Smooth muscle cell of the pulmonary artery (primary cell): ENCODE results near the gene CRAMP1. TPM values are rescaled to one million over a fixed set of nuclear protein-coding genes. Genes with fewer than 3 reads are reported as not detected.

Source experiments
- total RNA-seq: library from RNA; depleted of rRNA; stranded (reverse); fragments of >200 nt; gene quantifications from 2 replicates; pipeline ENCODE4 v1.2.3, GENCODE V29; 2014

CRAMP1 gene, protein sequence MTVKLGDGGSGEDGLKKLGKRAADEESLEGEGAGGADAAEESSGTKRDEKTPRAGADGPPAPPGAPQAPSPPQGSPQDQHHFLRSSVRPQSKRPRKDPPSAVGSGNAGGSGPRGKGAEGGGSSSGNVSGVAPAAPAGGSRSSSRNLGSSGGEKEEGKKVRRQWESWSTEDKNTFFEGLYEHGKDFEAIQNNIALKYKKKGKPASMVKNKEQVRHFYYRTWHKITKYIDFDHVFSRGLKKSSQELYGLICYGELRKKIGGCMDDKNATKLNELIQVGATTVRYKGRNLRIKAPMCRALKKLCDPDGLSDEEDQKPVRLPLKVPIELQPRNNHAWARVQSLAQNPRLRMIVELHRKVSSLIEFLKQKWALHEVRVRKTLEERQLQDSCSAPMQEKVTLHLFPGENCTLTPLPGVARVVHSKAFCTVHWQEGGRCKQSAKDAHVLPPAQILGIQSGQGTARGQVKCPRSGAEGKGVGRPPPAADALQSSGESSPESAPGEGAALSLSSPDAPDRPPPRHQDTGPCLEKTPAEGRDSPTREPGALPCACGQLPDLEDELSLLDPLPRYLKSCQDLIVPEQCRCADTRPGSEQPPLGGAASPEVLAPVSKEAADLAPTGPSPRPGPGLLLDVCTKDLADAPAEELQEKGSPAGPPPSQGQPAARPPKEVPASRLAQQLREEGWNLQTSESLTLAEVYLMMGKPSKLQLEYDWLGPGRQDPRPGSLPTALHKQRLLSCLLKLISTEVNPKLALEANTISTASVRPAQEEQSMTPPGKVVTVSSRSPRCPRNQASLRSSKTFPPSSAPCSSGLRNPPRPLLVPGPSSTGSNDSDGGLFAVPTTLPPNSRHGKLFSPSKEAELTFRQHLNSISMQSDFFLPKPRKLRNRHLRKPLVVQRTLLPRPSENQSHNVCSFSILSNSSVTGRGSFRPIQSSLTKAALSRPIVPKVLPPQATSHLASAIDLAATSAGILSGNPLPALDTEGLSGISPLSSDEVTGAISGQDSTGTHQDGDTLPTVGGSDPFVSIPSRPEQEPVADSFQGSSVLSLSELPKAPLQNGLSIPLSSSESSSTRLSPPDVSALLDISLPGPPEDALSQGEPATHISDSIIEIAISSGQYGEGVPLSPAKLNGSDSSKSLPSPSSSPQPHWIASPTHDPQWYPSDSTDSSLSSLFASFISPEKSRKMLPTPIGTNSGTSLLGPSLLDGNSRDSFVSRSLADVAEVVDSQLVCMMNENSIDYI (N-terminal part only)
- total RNA-seq = 8.7 and 10.2 TPM in 2 replicates

DNA sequence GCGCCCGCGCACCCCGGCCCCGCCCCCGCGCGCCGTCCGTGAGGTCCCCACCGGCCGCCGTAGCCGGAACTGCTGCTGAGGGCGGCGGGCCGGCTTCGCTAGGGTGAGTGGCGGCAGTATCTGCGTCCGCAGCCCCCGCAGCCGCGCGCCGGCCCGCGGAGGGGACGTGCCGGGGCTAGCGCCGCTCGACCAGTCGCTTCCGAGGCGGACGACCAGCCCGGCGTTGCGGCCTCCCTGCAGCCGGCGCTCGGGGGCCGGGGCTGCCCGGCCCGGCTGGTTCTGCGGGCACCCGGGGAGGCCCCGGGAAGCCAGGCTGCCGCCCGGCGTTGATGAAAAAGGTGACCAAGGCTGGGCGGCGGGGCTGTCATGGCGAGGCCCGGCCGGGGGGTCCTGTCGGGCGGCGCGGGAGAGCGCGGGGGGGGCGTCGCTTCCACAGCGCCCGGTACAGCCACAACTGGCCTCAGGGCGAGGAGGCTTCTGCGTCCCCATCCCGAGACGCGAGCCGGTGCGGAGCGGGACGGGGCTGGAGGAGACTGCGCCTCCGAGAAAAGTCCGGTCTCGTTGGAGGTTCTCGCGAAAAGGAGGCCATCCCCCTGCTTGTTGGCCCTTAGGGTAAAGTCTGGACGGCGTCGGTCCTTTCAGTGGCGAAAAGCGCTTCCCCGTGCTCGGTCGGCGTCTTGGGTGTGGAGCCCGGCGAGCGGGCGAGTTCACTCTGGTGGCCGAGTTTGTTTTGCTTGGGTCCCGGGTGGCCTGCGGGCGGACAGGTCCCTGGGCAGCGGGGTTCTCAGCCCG lies at the start of gene CRAMP1:
TSS of gene CRAMP1 (plus strand) at position 41 of the 792 bp plus-strand sequence. CDS start 2,280 bp downstream, outside the sequence.

DNA sequence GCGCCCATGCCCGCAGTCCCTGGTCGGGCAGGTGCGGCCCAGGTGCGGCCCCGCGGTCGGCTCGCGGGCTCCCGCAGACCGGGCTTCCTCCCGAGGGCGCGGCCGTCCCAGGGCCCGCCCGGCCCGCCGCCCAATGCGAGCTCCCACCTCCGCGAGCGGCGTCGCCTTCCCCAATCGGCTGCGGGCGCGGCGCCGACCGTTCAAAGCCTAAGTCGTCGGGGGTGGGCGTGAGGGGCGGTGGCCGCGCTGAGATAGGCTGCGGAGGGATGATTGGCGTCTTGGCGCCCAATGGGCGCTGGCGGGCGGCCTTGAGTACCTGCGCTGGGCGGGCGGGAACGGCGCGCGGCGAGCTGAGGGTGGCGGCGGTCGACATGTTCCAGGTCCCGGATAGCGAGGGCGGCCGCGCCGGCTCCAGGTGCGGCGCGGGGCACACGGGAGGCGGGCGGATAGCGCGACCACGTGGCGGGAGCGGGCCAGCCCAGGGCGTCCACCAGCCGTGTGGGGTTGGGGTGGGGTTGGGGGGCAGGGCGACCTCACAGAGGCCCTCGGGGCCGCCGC lies 65.9 kb downstream of the CRAMP1 start, which contains the start of gene JPT2:
TSS of gene JPT2 (plus strand) at position 338 of the 558 bp plus-strand sequence. CDS start at position 372, 34 bp downstream.

DNA sequence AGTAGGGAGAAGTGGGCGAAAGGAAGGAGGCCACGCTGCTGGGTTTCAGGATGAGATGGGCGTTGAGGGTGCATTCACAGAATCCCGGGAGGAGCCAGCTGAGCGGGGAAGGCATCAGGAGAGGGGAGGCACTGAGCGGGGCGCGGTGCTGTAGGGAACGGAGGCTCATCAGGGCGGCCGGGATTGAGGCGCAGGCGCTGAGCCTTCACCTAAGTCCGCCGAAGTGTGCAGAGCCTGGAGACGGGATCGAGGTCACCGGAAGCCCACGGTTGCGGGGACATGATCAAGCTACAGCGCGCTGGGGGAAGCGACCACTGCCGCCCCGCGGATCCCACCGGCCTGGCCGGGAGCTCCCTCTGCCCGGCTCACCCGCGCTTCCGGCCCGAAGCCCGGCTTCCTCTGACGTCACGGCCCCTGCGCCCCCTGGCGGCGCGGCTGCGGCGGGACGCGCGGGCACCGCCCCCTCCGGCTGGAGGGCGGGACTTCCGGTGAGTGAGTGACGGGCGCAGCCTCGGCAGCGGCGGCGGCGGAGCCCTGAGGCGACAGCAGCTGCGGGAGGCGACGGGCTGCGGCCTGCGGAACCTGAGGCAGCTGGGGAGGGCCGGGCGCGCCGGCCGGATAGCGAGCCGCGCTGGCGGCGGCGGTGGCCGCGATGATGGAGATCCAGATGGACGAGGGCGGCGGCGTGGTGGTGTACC lies 93.7 kb downstream of the CRAMP1 start, which contains the start of gene MAPK8IP3:
TSS of gene MAPK8IP3 (plus strand) at position 508 of the 698 bp plus-strand sequence. CDS start at position 653, 145 bp downstream.

Other genes starting within 250 kb of the CRAMP1 start
- 12.4 and 16.8 TPM in 2 replicates for gene UNKL, start 197.7 kb upstream of the CRAMP1 start, total RNA-seq
- gene UQCC4, start 191.6 kb upstream of the CRAMP1 start, total RNA-seq = 11.3 and 13.0 TPM in 2 replicates
- gene PERCC1, start 181.3 kb upstream of the CRAMP1 start, total RNA-seq = not detected in 2 replicates
- 0.33 and 0.96 TPM in 2 replicates for gene CCDC154, start 167.8 kb upstream of the CRAMP1 start, total RNA-seq
- 106 and 148 TPM in 2 replicates for gene CLCN7, start 137.3 kb upstream of the CRAMP1 start, total RNA-seq
- 0.20 TPM in 1 of 2 replicates, not detected in the other for gene PTX4, start 123.4 kb upstream of the CRAMP1 start, total RNA-seq
- gene TELO2, start 119.0 kb upstream of the CRAMP1 start, total RNA-seq = 12.9 and 18.1 TPM in 2 replicates
- gene TMEM204, start 78.7 kb upstream of the CRAMP1 start, total RNA-seq = 18.9 and 20.5 TPM in 2 replicates
- 40.2 and 47.0 TPM in 2 replicates for gene IFT140, start 288 bp upstream of the CRAMP1 start, total RNA-seq
- gene JPT2, start 65.9 kb downstream of the CRAMP1 start, total RNA-seq = 32.5 and 36.1 TPM in 2 replicates
- 34.4 and 48.0 TPM in 2 replicates for gene MAPK8IP3, start 93.8 kb downstream of the CRAMP1 start, total RNA-seq
- 45.3 and 61.7 TPM in 2 replicates for gene NME3, start 159.2 kb downstream of the CRAMP1 start, total RNA-seq
- gene EME2, start 160.4 kb downstream of the CRAMP1 start, total RNA-seq = 8.5 and 15.9 TPM in 2 replicates
- 42.2 and 57.1 TPM in 2 replicates for gene MRPS34, start 160.8 kb downstream of the CRAMP1 start, total RNA-seq
- gene SPSB3, start 170.2 kb downstream of the CRAMP1 start, total RNA-seq = 30.7 and 34.6 TPM in 2 replicates
- gene NUBP2, start 170.6 kb downstream of the CRAMP1 start, total RNA-seq = 43.3 and 54.7 TPM in 2 replicates
- gene IGFALS, start 181.3 kb downstream of the CRAMP1 start, total RNA-seq = 0.17 TPM in 1 of 2 replicates, not detected in the other
- 50.2 and 86.0 TPM in 2 replicates for gene HAGH, start 214.5 kb downstream of the CRAMP1 start, total RNA-seq
- gene FAHD1, start 214.8 kb downstream of the CRAMP1 start, total RNA-seq = 59.8 and 96.2 TPM in 2 replicates